WI38 (cell line): ENCODE measurements around the gene WWOX.

Experiments
- H3K4me3 ChIP-seq: 2 replicates; pipeline ENCODE4 v1.5.1; 2011; ENCODE audit warnings: low read depth, mild to moderate bottlenecking, control low read depth, low read length
- TF ChIP-seq, protein P1 (sequence below): IDR thresholded peaks from 2 replicates; pipeline ENCODE4 v1.5.1; 2012; ENCODE audit warnings: low read depth, mild to moderate bottlenecking, control low read depth, low read length

The WWOX gene

GRCh38 chr16:78448658-78449271, 349.3 kb downstream of the WWOX start:
- TF ChIP-seq, protein P1, sequence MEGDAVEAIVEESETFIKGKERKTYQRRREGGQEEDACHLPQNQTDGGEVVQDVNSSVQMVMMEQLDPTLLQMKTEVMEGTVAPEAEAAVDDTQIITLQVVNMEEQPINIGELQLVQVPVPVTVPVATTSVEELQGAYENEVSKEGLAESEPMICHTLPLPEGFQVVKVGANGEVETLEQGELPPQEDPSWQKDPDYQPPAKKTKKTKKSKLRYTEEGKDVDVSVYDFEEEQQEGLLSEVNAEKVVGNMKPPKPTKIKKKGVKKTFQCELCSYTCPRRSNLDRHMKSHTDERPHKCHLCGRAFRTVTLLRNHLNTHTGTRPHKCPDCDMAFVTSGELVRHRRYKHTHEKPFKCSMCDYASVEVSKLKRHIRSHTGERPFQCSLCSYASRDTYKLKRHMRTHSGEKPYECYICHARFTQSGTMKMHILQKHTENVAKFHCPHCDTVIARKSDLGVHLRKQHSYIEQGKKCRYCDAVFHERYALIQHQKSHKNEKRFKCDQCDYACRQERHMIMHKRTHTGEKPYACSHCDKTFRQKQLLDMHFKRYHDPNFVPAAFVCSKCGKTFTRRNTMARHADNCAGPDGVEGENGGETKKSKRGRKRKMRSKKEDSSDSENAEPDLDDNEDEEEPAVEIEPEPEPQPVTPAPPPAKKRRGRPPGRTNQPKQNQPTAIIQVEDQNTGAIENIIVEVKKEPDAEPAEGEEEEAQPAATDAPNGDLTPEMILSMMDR: no peak
- no peak overlapping the region for H3K4me3 ChIP-seq

DNA sequence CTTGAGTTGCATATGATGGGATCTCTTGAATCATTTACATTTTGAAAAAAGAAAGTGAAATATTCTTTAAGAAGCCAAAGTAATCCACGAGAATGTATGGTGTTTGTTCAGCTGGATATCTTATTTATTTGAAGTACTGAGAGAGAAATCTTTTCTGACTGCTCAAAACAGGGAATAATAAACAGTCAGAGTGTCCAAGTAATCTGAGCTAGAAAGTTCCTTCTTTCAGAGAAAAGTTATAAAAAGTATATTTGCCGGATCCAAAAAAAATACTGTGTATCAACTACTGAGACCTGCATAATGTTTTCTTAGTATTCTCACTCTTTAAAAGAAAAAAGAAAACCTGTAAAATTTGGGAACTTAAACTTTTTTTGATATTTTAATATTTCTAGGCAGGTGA, 350.8 kb downstream of the WWOX start:
- H3K4me3 ChIP-seq: no peak overlapping the region
- TF ChIP-seq, protein P1: no peak

DNA sequence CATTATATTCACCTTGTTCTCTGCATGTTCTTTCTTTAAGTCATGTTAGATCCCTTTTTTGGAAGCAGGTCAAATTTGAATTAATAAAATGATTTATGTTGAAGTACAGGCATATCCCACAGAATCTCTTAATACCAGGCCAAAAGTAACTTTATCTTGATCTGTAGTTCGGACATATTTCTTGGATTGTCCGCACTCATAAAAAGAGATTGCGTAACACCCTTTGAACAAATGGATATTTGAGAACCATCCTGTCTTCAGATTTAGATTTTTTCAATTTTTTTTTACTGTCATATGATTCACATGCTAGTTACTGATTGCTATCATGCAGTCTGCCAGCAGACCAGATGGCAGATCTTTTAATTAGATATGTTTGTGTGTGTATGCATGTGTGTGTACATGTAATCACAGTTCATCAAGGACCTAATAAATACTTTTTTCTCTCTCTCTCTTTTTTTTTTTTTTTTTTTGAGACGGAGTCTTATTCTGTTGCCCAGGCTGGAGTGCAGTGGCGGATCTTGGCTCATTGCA, 352.6 kb downstream of the WWOX start:
- H3K4me3 ChIP-seq: no peak overlapping the region
- TF ChIP-seq, protein P1: no peak

- TF ChIP-seq, protein P1: no peak
- H3K4me3 ChIP-seq: no peak overlapping the region
Observed at GRCh38 chr16:78455861-78456260, 356.4 kb downstream of the WWOX start.

GRCh38 chr16:78458588-78458987, 359.1 kb downstream of the WWOX start:
- no peak overlapping the region for H3K4me3 ChIP-seq
- TF ChIP-seq, protein P1: no peak

- TF ChIP-seq, protein P1: no peak
- H3K4me3 ChIP-seq: no peak overlapping the region
Observed at GRCh38 chr16:78460428-78460827, 361.0 kb downstream of the WWOX start.

GRCh38 chr16:78461087-78461486, 361.6 kb downstream of the WWOX start:
- TF ChIP-seq, protein P1: no peak
- no peak overlapping the region for H3K4me3 ChIP-seq
